AG08396 (cell line): Measurements from ENCODE around the gene KCNMB3.

Source experiments
- DNase-seq: peaks from one replicate; pipeline ENCODE4 v3.0.0; 2012; ENCODE audit warnings: low spot score, mixed read lengths

KCNMB3 gene

DNA sequence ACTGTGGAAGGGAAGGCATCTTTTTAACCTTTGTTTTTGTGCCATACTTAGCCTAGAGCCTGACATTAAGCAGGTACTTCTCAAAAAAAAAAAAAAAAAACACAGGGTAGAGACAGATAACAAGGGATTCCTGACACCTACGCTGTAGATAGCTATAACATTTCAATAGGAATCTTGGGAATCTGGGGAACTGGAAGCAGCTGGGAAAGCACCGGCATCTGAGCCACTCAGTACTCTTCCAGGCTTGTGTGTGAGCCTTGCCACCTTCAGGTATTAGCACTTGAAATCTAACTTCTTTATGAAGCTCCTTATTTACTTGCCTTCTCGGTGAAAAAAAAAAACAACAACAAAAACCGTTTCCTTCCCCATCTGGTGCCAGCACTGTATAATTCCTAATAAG, 56.0 kb downstream of the KCNMB3 start:
- no peak for DNase-seq
